Neural progenitor cell (in vitro differentiated cells): ENCODE results near the gene NEURL4. TPM values are rescaled to one million over a fixed set of nuclear protein-coding genes. Genes with fewer than 3 reads are reported as not detected.
A peak's percentile ranks its signal among the peaks of the same experiment; 100 is the strongest.

Experiments used
- DNase-seq: peaks from one replicate; pipeline ENCODE4 v3.0.0-alpha.2; 2016; ENCODE audit warnings: low spot score
- H2AFZ ChIP-seq: fragments of 200-600 bp; sonication (generic); replicated peaks from 2 replicates; pipeline ENCODE4 v1.6.1; 2016; ENCODE audit warnings: antibody characterized with exemption
- H3F3A ChIP-seq: fragments of 200-600 bp; sonication (generic); 2 replicates; pipeline ENCODE4 v1.6.1; 2016; ENCODE audit warnings: antibody characterized with exemption, low read depth
- H3K27ac ChIP-seq: fragments of 200-600 bp; sonication (generic); 2 replicates; pipeline ENCODE4 v1.5.1; 2016; ENCODE audit warnings: mild to moderate bottlenecking
- H3K27me3 ChIP-seq: fragments of 200-600 bp; sonication (generic); 2 replicates; pipeline ENCODE4 v1.6.1; 2016; ENCODE audit warnings: mild to moderate bottlenecking, moderate library complexity
- H3K36me3 ChIP-seq: fragments of 200-600 bp; sonication (generic); 2 replicates; pipeline ENCODE4 v1.5.1; 2016
- H3K4me1 ChIP-seq: fragments of 200-600 bp; sonication (generic); 2 replicates; pipeline ENCODE4 v1.6.1; 2016; ENCODE audit warnings: mixed run types
- H3K4me2 ChIP-seq: fragments of 200-600 bp; sonication (generic); 2 replicates; pipeline ENCODE4 v1.6.1; 2016
- H3K4me3 ChIP-seq: fragments of 200-600 bp; sonication (generic); 2 replicates; pipeline ENCODE4 v1.5.1; 2016
- H3K79me2 ChIP-seq: fragments of 200-600 bp; sonication (generic); 2 replicates; pipeline ENCODE4 v1.6.1; 2016; ENCODE audit warnings: low read depth
- H3K9ac ChIP-seq: fragments of 200-600 bp; sonication (generic); 2 replicates; pipeline ENCODE4 v1.6.1; 2016
- H3K9me3 ChIP-seq: fragments of 200-600 bp; sonication (generic); 2 replicates; pipeline ENCODE4 v1.5.1; 2016; ENCODE audit warnings: low read depth
- H4K20me1 ChIP-seq: fragments of 200-600 bp; sonication (generic); 2 replicates; pipeline ENCODE4 v1.6.1; 2016; ENCODE audit warnings: low read depth
- H3K27ac Mint-ChIP-seq: 3 replicates; pipeline ENCODE4 v1.8.0; 2021; ENCODE audit warnings: mixed read lengths
- H3K27me3 Mint-ChIP-seq: 2 replicates; pipeline ENCODE4 v1.8.0; 2022; ENCODE audit warnings: low read depth, mild to moderate bottlenecking, inconsistent platforms, moderate library complexity, mixed read lengths; ENCODE audit not compliant: insufficient read depth
- H3K36me3 Mint-ChIP-seq: 3 replicates; pipeline ENCODE4 v1.8.0; 2021; ENCODE audit warnings: mixed read lengths
- H3K4me1 Mint-ChIP-seq: 3 replicates; pipeline ENCODE4 v1.8.0; 2021; ENCODE audit warnings: mixed read lengths
- H3K4me3 Mint-ChIP-seq: 3 replicates; pipeline ENCODE4 v1.8.0; 2021; ENCODE audit warnings: mild to moderate bottlenecking, moderate library complexity, mixed read lengths
- H3K9me3 Mint-ChIP-seq: 3 replicates; pipeline ENCODE4 v1.8.0; 2020; ENCODE audit warnings: mixed read lengths
- EZH2 ChIP-seq: fragments of 200-600 bp; sonication (generic); IDR thresholded peaks from 2 replicates; pipeline ENCODE4 v1.6.1; 2017; ENCODE audit warnings: antibody characterized with exemption, mild to moderate bottlenecking, moderate library complexity
- EZH2phosphoT487 ChIP-seq: fragments of 200-600 bp; sonication (generic); IDR thresholded peaks from 2 replicates; pipeline ENCODE4 v1.6.1; 2017; ENCODE audit warnings: antibody characterized with exemption
- total RNA-seq: library from RNA; depleted of rRNA; stranded (reverse); fragments of >200 nt; gene quantifications from 2 replicates; pipeline ENCODE4 v1.2.3, GENCODE V29; 2015; ENCODE audit warnings: low replicate concordance
- TF ChIP-seq, protein P1 (sequence below): fragments of 200-600 bp; sonication (generic); IDR thresholded peaks from 2 replicates; pipeline ENCODE4 v1.5.1; 2017; ENCODE audit warnings: antibody characterized with exemption, mild to moderate bottlenecking

The NEURL4 gene
- total RNA-seq, 1 donor from 2014 or later: 5.1 TPM

DNA sequence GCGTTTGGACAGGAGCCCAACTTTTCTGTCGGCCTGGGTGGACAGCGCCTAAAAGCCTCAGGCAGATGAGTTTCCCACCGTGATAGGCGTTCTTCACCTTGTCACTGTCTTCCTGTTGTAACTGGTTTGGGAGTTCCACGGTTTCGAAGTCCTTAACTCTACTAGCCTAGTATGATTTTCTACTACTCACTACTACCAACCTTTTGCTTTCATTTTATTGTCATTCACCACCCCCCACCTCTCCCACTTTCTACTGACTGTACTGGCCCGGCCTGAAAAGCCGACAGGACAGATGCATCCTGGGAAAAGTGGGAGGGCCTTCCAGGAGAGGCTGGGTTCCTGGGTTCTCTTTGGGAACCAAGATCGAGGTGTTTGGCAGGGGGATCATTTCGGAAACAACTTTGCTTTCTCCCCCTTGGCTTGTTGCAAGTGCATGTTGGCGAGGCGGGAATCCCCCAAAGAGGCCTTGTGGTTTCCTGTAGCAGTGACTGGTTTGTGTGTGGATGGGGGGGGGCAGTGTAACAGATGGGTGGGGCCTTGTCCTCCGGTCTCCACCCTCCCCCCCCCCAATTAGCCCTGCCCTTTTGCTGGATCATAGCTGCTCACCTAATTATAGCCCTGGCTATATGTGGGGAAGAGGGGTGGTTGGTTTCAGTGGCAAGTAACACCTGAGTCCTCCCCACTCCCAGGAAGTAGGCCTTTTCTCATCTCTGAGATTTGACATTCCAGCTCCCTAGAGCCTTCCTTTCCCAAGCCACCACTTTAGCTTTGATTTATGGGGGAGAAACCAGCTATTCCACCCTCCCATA lies 20.3 kb downstream of the NEURL4 start:
- DNase-seq: peak; percentile 77
- Histone ChIP-seq H3K9me3 (no peaks in the 10 kb centered on the region), H3K79me2 (peaks cover 52% of the 10 kb centered on the region), H3F3A (peaks cover 72% of the 10 kb centered on the region), H3K4me3 (peak overlapping the region; percentile 83), H3K4me2 (peak overlapping the region; percentile 93), H2AFZ (no peak overlapping the region), H3K27ac (peak overlapping the region; percentile 7), H3K27me3 (no peaks in the 10 kb centered on the region), H3K9ac (peak overlapping the region; percentile 64), H3K36me3 (peaks cover 4% of the 10 kb centered on the region), H4K20me1 (peaks cover 54% of the 10 kb centered on the region), H3K4me1 (peaks cover 6% of the 10 kb centered on the region)
- Mint-ChIP-seq H3K36me3 (peaks cover 28% of the 10 kb centered on the region), H3K27me3 (peaks cover 11% of the 10 kb centered on the region), H3K4me1 (peaks cover 39% of the 10 kb centered on the region), H3K9me3 (peaks cover 2% of the 10 kb centered on the region), H3K4me3 (peak overlapping the region; percentile 93), H3K27ac (peak overlapping the region; percentile 43)
- TF ChIP-seq EZH2phosphoT487 (no peak), EZH2 (no peak)
- TF ChIP-seq, protein P1, sequence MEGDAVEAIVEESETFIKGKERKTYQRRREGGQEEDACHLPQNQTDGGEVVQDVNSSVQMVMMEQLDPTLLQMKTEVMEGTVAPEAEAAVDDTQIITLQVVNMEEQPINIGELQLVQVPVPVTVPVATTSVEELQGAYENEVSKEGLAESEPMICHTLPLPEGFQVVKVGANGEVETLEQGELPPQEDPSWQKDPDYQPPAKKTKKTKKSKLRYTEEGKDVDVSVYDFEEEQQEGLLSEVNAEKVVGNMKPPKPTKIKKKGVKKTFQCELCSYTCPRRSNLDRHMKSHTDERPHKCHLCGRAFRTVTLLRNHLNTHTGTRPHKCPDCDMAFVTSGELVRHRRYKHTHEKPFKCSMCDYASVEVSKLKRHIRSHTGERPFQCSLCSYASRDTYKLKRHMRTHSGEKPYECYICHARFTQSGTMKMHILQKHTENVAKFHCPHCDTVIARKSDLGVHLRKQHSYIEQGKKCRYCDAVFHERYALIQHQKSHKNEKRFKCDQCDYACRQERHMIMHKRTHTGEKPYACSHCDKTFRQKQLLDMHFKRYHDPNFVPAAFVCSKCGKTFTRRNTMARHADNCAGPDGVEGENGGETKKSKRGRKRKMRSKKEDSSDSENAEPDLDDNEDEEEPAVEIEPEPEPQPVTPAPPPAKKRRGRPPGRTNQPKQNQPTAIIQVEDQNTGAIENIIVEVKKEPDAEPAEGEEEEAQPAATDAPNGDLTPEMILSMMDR: no peak

DNA sequence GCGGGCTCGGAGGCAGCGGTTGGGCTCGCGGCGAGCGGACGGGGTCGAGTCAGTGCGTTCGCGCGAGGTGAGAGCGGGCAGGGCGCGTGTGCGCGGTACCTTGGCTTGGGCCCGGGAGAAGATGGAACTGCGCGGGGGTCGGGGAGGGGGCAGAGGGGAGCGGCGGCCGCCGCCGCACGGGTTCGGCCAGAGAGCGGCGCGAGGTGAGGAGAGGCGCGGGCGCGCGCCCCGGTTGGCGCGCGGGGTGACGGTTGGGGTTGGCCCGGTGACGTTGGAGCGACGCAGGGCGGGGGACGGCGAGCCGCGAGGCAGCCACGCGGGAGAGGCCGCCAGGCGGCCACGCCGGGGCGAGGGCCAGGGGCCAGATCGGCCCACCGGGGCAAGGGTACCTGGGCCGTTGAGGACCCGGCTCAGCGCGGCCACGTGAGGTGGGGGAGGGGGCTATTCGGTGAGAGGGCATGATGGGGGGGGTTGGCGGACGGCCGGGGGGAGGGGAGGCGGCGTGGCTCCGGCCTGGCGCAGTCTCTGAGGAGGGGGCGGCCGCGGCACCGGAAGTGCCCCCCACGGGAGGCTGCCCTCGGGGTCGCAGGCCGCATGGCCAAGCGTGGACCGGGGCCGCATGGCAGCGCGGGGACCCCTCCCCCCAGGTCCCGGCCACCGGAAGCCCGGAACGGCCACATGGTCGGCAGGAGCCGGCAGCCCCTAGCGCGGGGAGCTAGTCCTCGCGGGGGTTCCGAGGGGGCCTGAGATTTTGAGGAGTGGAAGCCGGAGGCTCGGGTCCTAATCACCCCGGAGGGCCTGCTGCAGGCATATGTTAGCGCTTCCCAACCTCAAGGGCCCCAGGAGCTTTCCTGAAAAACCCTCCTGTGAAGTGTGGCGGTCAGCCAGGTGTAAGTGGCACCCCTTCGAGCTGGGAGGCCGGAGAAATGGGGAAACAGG lies 21.2 kb downstream of the NEURL4 start:
- Histone ChIP-seq H3K36me3 (peaks cover 4% of the 10 kb centered on the region), H2AFZ (no peak overlapping the region), H3K9ac (peak overlapping the region; percentile 64), H4K20me1 (peaks cover 48% of the 10 kb centered on the region), H3K4me2 (peak overlapping the region; percentile 93), H3F3A (peaks cover 63% of the 10 kb centered on the region), H3K27ac (peak overlapping the region; percentile 66), H3K9me3 (no peaks in the 10 kb centered on the region), H3K27me3 (no peaks in the 10 kb centered on the region), H3K4me3 (peak overlapping the region; percentile 83), H3K79me2 (peaks cover 45% of the 10 kb centered on the region), H3K4me1 (peaks cover 6% of the 10 kb centered on the region)
- Mint-ChIP-seq H3K27ac (peak overlapping the region; percentile 43), H3K27me3 (peaks cover 11% of the 10 kb centered on the region), H3K36me3 (peaks cover 25% of the 10 kb centered on the region), H3K4me3 (peak overlapping the region; percentile 93), H3K4me1 (peaks cover 34% of the 10 kb centered on the region), H3K9me3 (peaks cover 2% of the 10 kb centered on the region)
- DNase-seq: peak; percentile 55
- TF ChIP-seq, protein P1: peak; percentile 3
- no peak for TF ChIP-seq EZH2

DNA sequence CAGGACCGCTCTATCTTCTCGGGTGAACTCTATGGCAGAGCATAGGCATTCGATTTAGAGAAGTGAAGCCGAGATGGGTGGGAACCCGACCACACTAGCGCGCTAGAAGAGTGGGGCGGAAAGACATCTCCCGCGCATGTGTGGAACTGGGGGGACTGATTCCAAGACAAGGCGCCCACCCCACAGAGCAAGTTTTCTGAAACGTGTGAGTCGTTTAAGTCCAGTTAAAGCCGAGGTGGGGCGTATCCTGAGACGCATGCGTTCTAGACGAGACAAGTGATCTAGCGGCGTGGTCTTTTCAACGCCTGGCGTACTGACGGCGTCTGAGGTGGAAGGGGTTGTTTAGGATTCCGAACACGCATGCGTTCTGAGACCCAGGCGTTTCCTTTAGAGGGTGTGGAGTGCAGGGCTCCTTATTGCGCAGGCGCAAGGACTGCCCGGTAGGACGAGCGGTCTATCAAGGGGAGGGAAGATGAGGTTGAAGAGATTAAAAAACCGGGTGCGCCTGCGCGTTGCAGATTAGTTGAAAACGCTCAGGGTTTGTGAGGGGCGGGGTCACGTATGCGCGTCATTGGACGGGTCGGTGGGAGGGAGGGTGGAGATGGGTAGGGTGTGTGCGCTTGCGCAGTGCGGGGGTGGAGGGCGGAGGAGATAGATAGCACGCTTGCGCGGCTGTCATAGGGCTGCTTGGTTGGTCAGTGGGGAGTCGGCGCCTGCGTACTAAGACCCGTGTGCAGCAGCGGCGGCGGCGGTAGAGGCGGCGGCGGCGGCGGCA lies 22.0 kb downstream of the NEURL4 start, which contains the start of gene EIF5A:
EIF5A (plus strand) TSS at position 718 of the 775 bp plus-strand sequence. CDS start 2,008 bp downstream, outside the sequence.
- DNase-seq: peak; percentile 100
- Mint-ChIP-seq H3K4me3 (peak within 1 kb of the TSS; percentile 93), H3K36me3 (peaks cover 18% of the 10 kb centered on the region), H3K27me3 (peaks cover 11% of the 10 kb centered on the region), H3K4me1 (peaks cover 30% of the 10 kb centered on the region), H3K9me3 (peaks cover 2% of the 10 kb centered on the region), H3K27ac (peak within 1 kb of the TSS; percentile 92)
- H4K20me1 ChIP-seq: peaks cover 41% of the 10 kb centered on the region
- peaks cover 55% of the 10 kb centered on the region for H3F3A ChIP-seq
- H3K4me2 ChIP-seq: peak within 1 kb of the TSS; percentile 93
- peaks cover 6% of the 10 kb centered on the region for H3K4me1 ChIP-seq
- TF ChIP-seq EZH2 (no peak), EZH2phosphoT487 (no peak)
- TF ChIP-seq, protein P1: no peak
- H3K9ac ChIP-seq: peak within 1 kb of the TSS; percentile 64
- H3K36me3 ChIP-seq: peaks cover 4% of the 10 kb centered on the region
- H2AFZ ChIP-seq: peak within 1 kb of the TSS; percentile 94
- H3K9me3 ChIP-seq: no peaks in the 10 kb centered on the region
- H3K27me3 ChIP-seq: no peaks in the 10 kb centered on the region
- peak within 1 kb of the TSS; percentile 89 for H3K27ac ChIP-seq
- H3K79me2 ChIP-seq: peaks cover 44% of the 10 kb centered on the region
- H3K4me3 ChIP-seq: peak within 1 kb of the TSS; percentile 83
